MM.1S (cell line): ENCODE results near the gene ACER3.

Experiments
- DNase-seq: peaks from one replicate; pipeline ENCODE4 v3.0.0-alpha.2; 2015
- H2AFZ ChIP-seq: fragments of 300-600 bp; sonication (generic); 2 replicates; pipeline ENCODE4 v1.6.0; 2016; ENCODE audit warnings: antibody characterized with exemption, low read length
- H3F3A ChIP-seq: fragments of 300-600 bp; sonication (generic); 2 replicates; pipeline ENCODE4 v1.6.1; 2016; ENCODE audit warnings: mild to moderate bottlenecking, antibody characterized with exemption, low read length, moderate library complexity, mixed read lengths; ENCODE audit not compliant: insufficient read depth
- H3K27ac ChIP-seq: fragments of 300-600 bp; sonication (generic); 2 replicates; pipeline ENCODE4 v1.5.1; 2016; ENCODE audit warnings: mild to moderate bottlenecking, low read length
- H3K27me3 ChIP-seq: fragments of 300-600 bp; sonication (generic); replicated peaks from 2 replicates; pipeline ENCODE4 v1.6.0; 2016; ENCODE audit warnings: low read length; ENCODE audit not compliant: insufficient read depth
- H3K36me3 ChIP-seq: fragments of 300-600 bp; sonication (generic); replicated peaks from 2 replicates; pipeline ENCODE4 v1.6.1; 2016; ENCODE audit warnings: mild to moderate bottlenecking, low read length, mixed read lengths; ENCODE audit not compliant: insufficient read depth
- H3K4me1 ChIP-seq: fragments of 300-600 bp; sonication (generic); 2 replicates; pipeline ENCODE4 v1.6.1; 2016; ENCODE audit warnings: low read length, mixed read lengths
- H3K4me2 ChIP-seq: fragments of 300-600 bp; sonication (generic); 2 replicates; pipeline ENCODE4 v1.6.0; 2016; ENCODE audit warnings: low read depth, low read length
- H3K4me3 ChIP-seq: fragments of 300-600 bp; sonication (generic); 2 replicates; pipeline ENCODE4 v1.5.1; 2016; ENCODE audit warnings: low read length, mixed read lengths
- H3K79me2 ChIP-seq: fragments of 300-600 bp; sonication (generic); 2 replicates; pipeline ENCODE4 v1.6.1; 2016; ENCODE audit warnings: mixed run types, low read length, mixed read lengths
- H3K9ac ChIP-seq: fragments of 300-600 bp; sonication (generic); 2 replicates; pipeline ENCODE4 v1.6.1; 2016; ENCODE audit warnings: low read length, mixed read lengths
- H3K9me2 ChIP-seq: fragments of 300-600 bp; sonication (generic); replicated peaks from 2 replicates; pipeline ENCODE4 v1.6.1; 2016; ENCODE audit warnings: mild to moderate bottlenecking, low read length, mixed read lengths; ENCODE audit not compliant: insufficient read depth
- H3K9me3 ChIP-seq: fragments of 300-600 bp; sonication (generic); replicated peaks from 2 replicates; pipeline ENCODE4 v1.6.1; 2016; ENCODE audit warnings: mild to moderate bottlenecking, low read length, mixed read lengths; ENCODE audit not compliant: insufficient read depth
- H4K20me1 ChIP-seq: fragments of 300-600 bp; sonication (generic); 2 replicates; pipeline ENCODE4 v1.6.1; 2016; ENCODE audit warnings: mild to moderate bottlenecking, low read length, moderate library complexity, mixed read lengths; ENCODE audit not compliant: insufficient read depth
- CTCF ChIP-seq: fragments of 300-600 bp; sonication (generic); IDR thresholded peaks from 2 replicates; pipeline ENCODE4 v1.5.1; 2016; ENCODE audit warnings: antibody characterized with exemption, low read length, mixed read lengths
- EZH2 ChIP-seq: fragments of 300-600 bp; sonication (generic); optimal IDR thresholded peaks from 2 replicates; pipeline ENCODE3; 2017; ENCODE audit warnings: low read depth, mild to moderate bottlenecking, antibody characterized with exemption, low read length, mixed read lengths
- EZH2phosphoT487 ChIP-seq: fragments of 300-600 bp; sonication (generic); IDR thresholded peaks from 2 replicates; pipeline ENCODE4 v1.6.1; 2018; ENCODE audit warnings: antibody characterized with exemption, low read length

The ACER3 gene

GRCh38 chr11:76927160-76927559, 66.4 kb downstream of the ACER3 start:
- Histone ChIP-seq H3K4me2 (no peak overlapping the region), H4K20me1 (no peaks in the 10 kb centered on the region), H3K79me2 (no peaks in the 10 kb centered on the region), H3K27ac (no peak overlapping the region), H3K9ac (no peak overlapping the region), H3K9me3 (no peaks in the 10 kb centered on the region), H3K4me1 (no peaks in the 10 kb centered on the region), H3K27me3 (no peaks in the 10 kb centered on the region), H3K9me2 (no peaks in the 10 kb centered on the region), H3K4me3 (no peak overlapping the region), H2AFZ (no peak overlapping the region), H3K36me3 (no peaks in the 10 kb centered on the region), H3F3A (no peaks in the 10 kb centered on the region)
- TF ChIP-seq EZH2phosphoT487 (no peak), EZH2 (no peak), CTCF (no peak)
- no peak for DNase-seq

- no peaks in the 10 kb centered on the region for H3K4me1 ChIP-seq
- H4K20me1 ChIP-seq, result no peaks in the 10 kb centered on the region
- H3K79me2 ChIP-seq, result no peaks in the 10 kb centered on the region
- H3K9me3 ChIP-seq, result no peaks in the 10 kb centered on the region
- H3K9ac ChIP-seq, result no peak overlapping the region
- TF ChIP-seq CTCF, result no peak
- TF ChIP-seq EZH2, result no peak
- TF ChIP-seq EZH2phosphoT487, result no peak
- H3K4me2 ChIP-seq, result no peak overlapping the region
- no peak overlapping the region for H2AFZ ChIP-seq
- no peaks in the 10 kb centered on the region for H3K36me3 ChIP-seq
- no peaks in the 10 kb centered on the region for H3K27me3 ChIP-seq
- no peaks in the 10 kb centered on the region for H3F3A ChIP-seq
- DNase-seq, result no peak
- no peaks in the 10 kb centered on the region for H3K9me2 ChIP-seq
- H3K27ac ChIP-seq, result no peak overlapping the region
- no peak overlapping the region for H3K4me3 ChIP-seq
Observed at GRCh38 chr11:76935042-76935441, 74.3 kb downstream of the ACER3 start.

GRCh38 chr11:76939219-76939631, 78.5 kb downstream of the ACER3 start:
- Histone ChIP-seq H3K27me3 (no peaks in the 10 kb centered on the region), H3K4me1 (no peaks in the 10 kb centered on the region), H3K9ac (no peak overlapping the region), H3K4me3 (no peak overlapping the region), H3K9me2 (no peaks in the 10 kb centered on the region), H3K4me2 (no peak overlapping the region), H3K79me2 (no peaks in the 10 kb centered on the region), H3F3A (no peaks in the 10 kb centered on the region), H3K36me3 (no peaks in the 10 kb centered on the region), H3K9me3 (no peaks in the 10 kb centered on the region), H2AFZ (no peak overlapping the region), H4K20me1 (no peaks in the 10 kb centered on the region), H3K27ac (no peak overlapping the region)
- no peak for DNase-seq
- TF ChIP-seq EZH2 (no peak), EZH2phosphoT487 (no peak), CTCF (no peak)
